Neural cell (in vitro differentiated cells): ENCODE measurements around the gene CCSAP. TPM values are rescaled to one million over a fixed set of nuclear protein-coding genes. Genes with fewer than 3 reads are reported as not detected.

Experiments used
- H2AFZ ChIP-seq: fragments of 200-600, 300-800 bp; sonication (generic), shearing (Covaris generic); 2 replicates; pipeline ENCODE4 v1.6.0; 2014; ENCODE audit warnings: low read depth, mild to moderate bottlenecking, antibody characterized with exemption, low read length, moderate library complexity
- H3F3A ChIP-seq: fragments of 200-600 bp; shearing (Covaris generic); 2 replicates; pipeline ENCODE4 v1.6.1; 2016; ENCODE audit warnings: mild to moderate bottlenecking, moderate library complexity, mixed read lengths, antibody characterized with exemption, low read length; ENCODE audit not compliant: insufficient read depth, poor library complexity, severe bottlenecking
- H3K27ac ChIP-seq: fragments of 200-600, 300-800 bp; sonication (generic), shearing (Covaris generic); 2 replicates; pipeline ENCODE4 v1.5.1; 2014; ENCODE audit warnings: mild to moderate bottlenecking, low read length, moderate library complexity
- H3K27me3 ChIP-seq: fragments of 300-800, 200-600 bp; sonication (generic), shearing (Covaris generic); 2 replicates; pipeline ENCODE4 v1.6.0; 2014; ENCODE audit warnings: mild to moderate bottlenecking, low read depth, low read length, moderate library complexity; ENCODE audit not compliant: insufficient read depth
- H3K36me3 ChIP-seq: fragments of 300-800, 200-600 bp; sonication (generic), shearing (Covaris generic); 2 replicates; pipeline ENCODE4 v1.5.1; 2014; ENCODE audit warnings: mild to moderate bottlenecking, antibody characterized with exemption, low read length, moderate library complexity; ENCODE audit not compliant: insufficient read depth
- H3K4me2 ChIP-seq: fragments of 300-800, 200-600 bp; sonication (generic), shearing (Covaris generic); 2 replicates; pipeline ENCODE4 v1.6.0; 2014; ENCODE audit warnings: mild to moderate bottlenecking, low read length
- H3K4me3 ChIP-seq: fragments of 300-800, 200-600 bp; sonication (generic), shearing (Covaris generic); 2 replicates; pipeline ENCODE4 v1.5.1; 2014; ENCODE audit warnings: mild to moderate bottlenecking, low read length, moderate library complexity
- H3K79me2 ChIP-seq: fragments of 200-600 bp; shearing (Covaris generic); replicated peaks from 2 replicates; pipeline ENCODE4 v1.6.0; 2014; ENCODE audit warnings: mild to moderate bottlenecking, low read length, moderate library complexity; ENCODE audit not compliant: insufficient read depth
- H3K9ac ChIP-seq: fragments of 300-800, 200-600 bp; sonication (generic), shearing (Covaris generic); 2 replicates; pipeline ENCODE4 v1.6.1; 2016; ENCODE audit warnings: mild to moderate bottlenecking, low read length, mixed read lengths
- H3K9me2 ChIP-seq: fragments of 200-600 bp; shearing (Covaris generic); 2 replicates; pipeline ENCODE4 v1.6.1; 2016; ENCODE audit warnings: mild to moderate bottlenecking, low read length, mixed read lengths; ENCODE audit not compliant: insufficient read depth
- H3K9me3 ChIP-seq: fragments of 200-600, 300-800 bp; sonication (generic), shearing (Covaris generic); 2 replicates; pipeline ENCODE4 v1.6.1; 2016; ENCODE audit warnings: mild to moderate bottlenecking, mixed run types, low read length, moderate library complexity, mixed read lengths
- H4K20me1 ChIP-seq: fragments of 200-600 bp; shearing (Covaris generic); 2 replicates; pipeline ENCODE4 v1.6.1; 2016; ENCODE audit warnings: mild to moderate bottlenecking, mixed run types; ENCODE audit not compliant: insufficient read depth
- EP300 ChIP-seq: fragments of 450-650 bp; conservative IDR thresholded peaks from 2 replicates; pipeline ENCODE4 v1.6.1; 2014; ENCODE audit warnings: antibody characterized with exemption, mild to moderate bottlenecking, moderate library complexity; ENCODE audit not compliant: poor library complexity, severe bottlenecking
- EZH2 ChIP-seq: fragments of 200-600, 300-800 bp; shearing (Covaris generic), sonication (generic); IDR thresholded peaks from 2 replicates; pipeline ENCODE4 v1.6.1; 2014; ENCODE audit warnings: antibody characterized with exemption, low read length, borderline replicate concordance, mild to moderate bottlenecking; ENCODE audit not compliant: insufficient read depth, poor library complexity, severe bottlenecking
- MXI1 ChIP-seq: fragments of 450-650 bp; conservative IDR thresholded peaks from 2 replicates; pipeline ENCODE4 v1.6.1; 2014; ENCODE audit warnings: antibody characterized with exemption, mild to moderate bottlenecking; ENCODE audit not compliant: poor library complexity, severe bottlenecking
- POLR2AphosphoS5 ChIP-seq: IDR thresholded peaks from 2 replicates; pipeline ENCODE4 v1.6.1; 2012
- RAD21 ChIP-seq: fragments of 450-650 bp; conservative IDR thresholded peaks from 2 replicates; pipeline ENCODE4 v1.6.1; 2014; ENCODE audit warnings: antibody characterized with exemption, mild to moderate bottlenecking, moderate library complexity
- SMC3 ChIP-seq: fragments of 450-650 bp; conservative IDR thresholded peaks from 2 replicates; pipeline ENCODE4 v1.6.1; 2014; ENCODE audit warnings: antibody characterized with exemption, mild to moderate bottlenecking, moderate library complexity; ENCODE audit not compliant: poor library complexity
- TAF1 ChIP-seq: IDR thresholded peaks from 2 replicates; pipeline ENCODE4 v1.6.1; 2012; ENCODE audit warnings: low read depth
- polyA plus RNA-seq: library from polyadenylated mRNA; depleted of rRNA; stranded (reverse); fragments of >200 nt; gene quantifications from 2 replicates; pipeline ENCODE4 v1.2.3, GENCODE V29; 2014
- TF ChIP-seq, protein P1 (sequence below): fragments of 450-650 bp; IDR thresholded peaks from 2 replicates; pipeline ENCODE4 v1.5.1; 2014; ENCODE audit warnings: antibody characterized with exemption, mild to moderate bottlenecking, moderate library complexity; ENCODE audit not compliant: poor library complexity, severe bottlenecking
- TF ChIP-seq, protein P2 (sequence below): IDR thresholded peaks from 2 replicates; pipeline ENCODE4 v1.6.1; 2012; ENCODE audit warnings: borderline replicate concordance

CCSAP gene
- polyA plus RNA-seq, 1 donor from 2014 or later = 66.7 TPM

DNA sequence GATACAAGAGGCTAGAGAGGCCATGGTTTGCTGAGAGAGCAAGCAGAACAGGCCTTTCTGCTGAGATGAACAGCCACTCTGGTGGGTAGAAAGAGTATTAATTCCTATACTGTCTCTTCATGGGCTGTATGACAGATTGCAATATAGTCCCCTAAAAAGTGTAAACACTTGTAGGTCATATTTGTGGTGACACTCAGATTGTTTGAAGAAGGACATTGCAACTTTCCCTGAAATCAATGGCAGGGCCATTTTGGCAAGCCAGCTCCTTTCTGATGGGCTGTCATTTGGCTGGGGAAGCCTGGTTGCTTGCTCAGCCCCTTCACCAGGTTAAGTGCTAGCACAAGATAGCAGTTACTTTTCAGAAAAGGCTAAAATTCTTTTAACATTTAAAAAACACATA, 44.4 kb downstream of the CCSAP start:
- Histone ChIP-seq H3K9me2 (no peaks in the 10 kb centered on the region), H3K9me3 (no peaks in the 10 kb centered on the region), H4K20me1 (no peaks in the 10 kb centered on the region), H2AFZ (no peak overlapping the region), H3K79me2 (no peaks in the 10 kb centered on the region), H3K36me3 (no peaks in the 10 kb centered on the region), H3K4me2 (no peak overlapping the region), H3K27ac (no peak overlapping the region), H3K9ac (no peak overlapping the region), H3K4me3 (no peak overlapping the region), H3K27me3 (no peaks in the 10 kb centered on the region), H3F3A (no peaks in the 10 kb centered on the region)
- TF ChIP-seq, protein P1, sequence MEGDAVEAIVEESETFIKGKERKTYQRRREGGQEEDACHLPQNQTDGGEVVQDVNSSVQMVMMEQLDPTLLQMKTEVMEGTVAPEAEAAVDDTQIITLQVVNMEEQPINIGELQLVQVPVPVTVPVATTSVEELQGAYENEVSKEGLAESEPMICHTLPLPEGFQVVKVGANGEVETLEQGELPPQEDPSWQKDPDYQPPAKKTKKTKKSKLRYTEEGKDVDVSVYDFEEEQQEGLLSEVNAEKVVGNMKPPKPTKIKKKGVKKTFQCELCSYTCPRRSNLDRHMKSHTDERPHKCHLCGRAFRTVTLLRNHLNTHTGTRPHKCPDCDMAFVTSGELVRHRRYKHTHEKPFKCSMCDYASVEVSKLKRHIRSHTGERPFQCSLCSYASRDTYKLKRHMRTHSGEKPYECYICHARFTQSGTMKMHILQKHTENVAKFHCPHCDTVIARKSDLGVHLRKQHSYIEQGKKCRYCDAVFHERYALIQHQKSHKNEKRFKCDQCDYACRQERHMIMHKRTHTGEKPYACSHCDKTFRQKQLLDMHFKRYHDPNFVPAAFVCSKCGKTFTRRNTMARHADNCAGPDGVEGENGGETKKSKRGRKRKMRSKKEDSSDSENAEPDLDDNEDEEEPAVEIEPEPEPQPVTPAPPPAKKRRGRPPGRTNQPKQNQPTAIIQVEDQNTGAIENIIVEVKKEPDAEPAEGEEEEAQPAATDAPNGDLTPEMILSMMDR = no peak
- no peak for TF ChIP-seq SMC3
- TF ChIP-seq TAF1 = no peak
- no peak for TF ChIP-seq POLR2AphosphoS5
- no peak for TF ChIP-seq RAD21
- no peak for TF ChIP-seq EZH2
- TF ChIP-seq EP300 = no peak
- TF ChIP-seq, protein P2, sequence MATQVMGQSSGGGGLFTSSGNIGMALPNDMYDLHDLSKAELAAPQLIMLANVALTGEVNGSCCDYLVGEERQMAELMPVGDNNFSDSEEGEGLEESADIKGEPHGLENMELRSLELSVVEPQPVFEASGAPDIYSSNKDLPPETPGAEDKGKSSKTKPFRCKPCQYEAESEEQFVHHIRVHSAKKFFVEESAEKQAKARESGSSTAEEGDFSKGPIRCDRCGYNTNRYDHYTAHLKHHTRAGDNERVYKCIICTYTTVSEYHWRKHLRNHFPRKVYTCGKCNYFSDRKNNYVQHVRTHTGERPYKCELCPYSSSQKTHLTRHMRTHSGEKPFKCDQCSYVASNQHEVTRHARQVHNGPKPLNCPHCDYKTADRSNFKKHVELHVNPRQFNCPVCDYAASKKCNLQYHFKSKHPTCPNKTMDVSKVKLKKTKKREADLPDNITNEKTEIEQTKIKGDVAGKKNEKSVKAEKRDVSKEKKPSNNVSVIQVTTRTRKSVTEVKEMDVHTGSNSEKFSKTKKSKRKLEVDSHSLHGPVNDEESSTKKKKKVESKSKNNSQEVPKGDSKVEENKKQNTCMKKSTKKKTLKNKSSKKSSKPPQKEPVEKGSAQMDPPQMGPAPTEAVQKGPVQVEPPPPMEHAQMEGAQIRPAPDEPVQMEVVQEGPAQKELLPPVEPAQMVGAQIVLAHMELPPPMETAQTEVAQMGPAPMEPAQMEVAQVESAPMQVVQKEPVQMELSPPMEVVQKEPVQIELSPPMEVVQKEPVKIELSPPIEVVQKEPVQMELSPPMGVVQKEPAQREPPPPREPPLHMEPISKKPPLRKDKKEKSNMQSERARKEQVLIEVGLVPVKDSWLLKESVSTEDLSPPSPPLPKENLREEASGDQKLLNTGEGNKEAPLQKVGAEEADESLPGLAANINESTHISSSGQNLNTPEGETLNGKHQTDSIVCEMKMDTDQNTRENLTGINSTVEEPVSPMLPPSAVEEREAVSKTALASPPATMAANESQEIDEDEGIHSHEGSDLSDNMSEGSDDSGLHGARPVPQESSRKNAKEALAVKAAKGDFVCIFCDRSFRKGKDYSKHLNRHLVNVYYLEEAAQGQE = no peak
- TF ChIP-seq MXI1 = no peak

DNA sequence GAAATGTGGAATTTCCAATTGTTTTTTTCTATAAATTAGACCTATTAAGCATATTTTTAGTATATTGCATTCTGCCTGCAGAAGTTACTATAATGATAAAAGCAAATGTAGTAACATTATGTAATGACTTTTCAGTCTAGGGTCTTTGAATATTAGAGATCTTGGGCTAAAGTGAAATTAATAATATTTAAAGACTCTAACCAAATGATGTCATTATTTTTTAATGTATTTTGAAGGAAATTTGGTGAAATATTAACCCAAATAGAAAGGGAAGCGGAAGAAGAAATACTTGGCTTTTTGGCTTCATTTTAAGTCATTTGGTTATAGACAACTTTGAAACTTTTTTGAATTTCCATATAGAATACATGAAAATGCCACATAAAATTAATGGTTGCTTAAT, 45.1 kb downstream of the CCSAP start:
- H3K79me2 ChIP-seq = no peaks in the 10 kb centered on the region
- no peak overlapping the region for H3K27ac ChIP-seq
- no peaks in the 10 kb centered on the region for H3K36me3 ChIP-seq
- no peak overlapping the region for H3K4me3 ChIP-seq
- H3K9ac ChIP-seq = no peak overlapping the region
- H2AFZ ChIP-seq = no peak overlapping the region
- TF ChIP-seq, protein P2 = no peak
- no peak for TF ChIP-seq EZH2
- no peak for TF ChIP-seq TAF1
- no peak for TF ChIP-seq EP300
- no peak for TF ChIP-seq POLR2AphosphoS5
- TF ChIP-seq MXI1 = no peak
- no peak for TF ChIP-seq RAD21
- TF ChIP-seq, protein P1 = no peak
- no peak for TF ChIP-seq SMC3
- no peaks in the 10 kb centered on the region for H4K20me1 ChIP-seq
- H3K27me3 ChIP-seq = no peaks in the 10 kb centered on the region
- H3K4me2 ChIP-seq = no peak overlapping the region
- no peaks in the 10 kb centered on the region for H3F3A ChIP-seq
- H3K9me2 ChIP-seq = no peaks in the 10 kb centered on the region
- H3K9me3 ChIP-seq = no peaks in the 10 kb centered on the region
